Measurements from ENCODE around the gene PTPRO. TPM values are rescaled to one million over a fixed set of nuclear protein-coding genes. Genes with fewer than 3 reads are reported as not detected.

The PTPRO gene
- total RNA-seq, 4 donors from 2014 or later: 0.52 to 5.0 (median 1.0) TPM

DNA sequence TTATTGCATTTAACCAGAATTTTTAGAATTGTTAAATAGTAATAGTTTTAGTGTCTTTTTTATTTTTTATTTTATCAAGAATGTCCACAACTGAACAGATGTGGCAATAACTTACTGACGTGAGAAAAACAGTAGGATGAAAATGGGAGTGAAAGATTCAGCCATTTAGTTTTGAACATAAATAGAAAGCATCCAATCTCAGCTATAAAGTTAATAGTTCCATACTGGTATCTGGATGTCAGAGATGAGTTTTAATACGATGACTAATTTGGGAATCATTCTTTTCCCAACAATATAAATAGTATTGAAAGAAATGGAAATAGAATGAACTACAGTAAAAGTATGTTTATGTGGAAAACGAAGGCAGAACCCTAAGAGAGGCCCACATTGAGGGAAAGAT is 307.5 kb downstream of the PTPRO start:
- DNase-seq (ENCODE audit: extremely low spot score): no peak
- Histone ChIP-seq H3K9me3 (no peaks in the 10 kb centered on the region), H3K4me3 (no peak overlapping the region), H3K27ac (replicated peaks in 1 of 4) (peak overlapping the region; percentile 76 to 84 (median 80)), H3K27me3 (no peaks in the 10 kb centered on the region), H3K36me3 (peaks cover 0 to 10% (median 2%) of the 10 kb centered on the region in 4 donors), H3K4me1 (peaks cover 33 to 45% (median 39%) of the 10 kb centered on the region in 4 donors)
- TF ChIP-seq POLR2A (IDR thresholded peaks at IDR 0.05; ENCODE audit: low read depth): no peak
- TF ChIP-seq POLR2AphosphoS5 (IDR thresholded peaks at IDR 0.05): no peak
- no peak for TF ChIP-seq EP300 (IDR thresholded peaks at IDR 0.05)
- TF ChIP-seq, protein P1, sequence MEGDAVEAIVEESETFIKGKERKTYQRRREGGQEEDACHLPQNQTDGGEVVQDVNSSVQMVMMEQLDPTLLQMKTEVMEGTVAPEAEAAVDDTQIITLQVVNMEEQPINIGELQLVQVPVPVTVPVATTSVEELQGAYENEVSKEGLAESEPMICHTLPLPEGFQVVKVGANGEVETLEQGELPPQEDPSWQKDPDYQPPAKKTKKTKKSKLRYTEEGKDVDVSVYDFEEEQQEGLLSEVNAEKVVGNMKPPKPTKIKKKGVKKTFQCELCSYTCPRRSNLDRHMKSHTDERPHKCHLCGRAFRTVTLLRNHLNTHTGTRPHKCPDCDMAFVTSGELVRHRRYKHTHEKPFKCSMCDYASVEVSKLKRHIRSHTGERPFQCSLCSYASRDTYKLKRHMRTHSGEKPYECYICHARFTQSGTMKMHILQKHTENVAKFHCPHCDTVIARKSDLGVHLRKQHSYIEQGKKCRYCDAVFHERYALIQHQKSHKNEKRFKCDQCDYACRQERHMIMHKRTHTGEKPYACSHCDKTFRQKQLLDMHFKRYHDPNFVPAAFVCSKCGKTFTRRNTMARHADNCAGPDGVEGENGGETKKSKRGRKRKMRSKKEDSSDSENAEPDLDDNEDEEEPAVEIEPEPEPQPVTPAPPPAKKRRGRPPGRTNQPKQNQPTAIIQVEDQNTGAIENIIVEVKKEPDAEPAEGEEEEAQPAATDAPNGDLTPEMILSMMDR (IDR thresholded peaks at IDR 0.05): no peak
- intact Hi-C loops (cut with DNase I): no loop called here
- 49% methylated on average over 3 of the region's 3 CpGs for WGBS

DNA sequence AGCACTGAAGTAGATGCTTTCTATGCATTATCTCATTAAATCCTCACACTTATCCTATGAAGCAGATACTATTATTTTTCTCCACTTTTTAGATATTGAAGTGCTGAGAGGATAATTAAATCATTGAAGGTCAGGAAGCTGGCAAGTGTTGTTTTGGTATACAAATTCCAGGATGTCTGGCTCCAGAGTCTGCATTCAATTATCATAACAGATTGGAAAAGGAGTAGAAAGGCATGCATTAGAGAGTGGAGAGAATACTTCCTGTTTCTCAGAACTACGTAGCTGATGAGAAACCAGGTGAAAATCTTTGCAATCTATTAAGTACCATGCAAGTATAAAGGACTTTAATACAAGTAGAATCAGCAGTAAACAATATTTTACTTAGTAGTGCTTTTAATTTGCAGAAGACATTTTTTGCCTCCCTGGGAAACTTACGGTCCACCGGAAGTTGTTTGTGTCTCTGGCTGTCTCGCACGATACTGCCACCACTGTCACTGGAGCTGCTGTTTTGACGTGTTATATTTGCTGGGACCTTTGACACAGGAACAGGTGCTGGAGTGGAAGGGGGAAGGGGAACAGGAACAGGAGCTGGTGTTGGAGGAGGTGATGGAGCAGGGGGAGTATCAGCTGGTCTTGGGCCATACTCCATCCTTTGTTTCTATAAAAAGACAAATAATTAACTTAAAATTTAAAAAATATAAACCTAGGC is 308.9 kb downstream of the PTPRO start:
- WGBS: 81% methylated on average over 6 of the region's 6 CpGs

DNA sequence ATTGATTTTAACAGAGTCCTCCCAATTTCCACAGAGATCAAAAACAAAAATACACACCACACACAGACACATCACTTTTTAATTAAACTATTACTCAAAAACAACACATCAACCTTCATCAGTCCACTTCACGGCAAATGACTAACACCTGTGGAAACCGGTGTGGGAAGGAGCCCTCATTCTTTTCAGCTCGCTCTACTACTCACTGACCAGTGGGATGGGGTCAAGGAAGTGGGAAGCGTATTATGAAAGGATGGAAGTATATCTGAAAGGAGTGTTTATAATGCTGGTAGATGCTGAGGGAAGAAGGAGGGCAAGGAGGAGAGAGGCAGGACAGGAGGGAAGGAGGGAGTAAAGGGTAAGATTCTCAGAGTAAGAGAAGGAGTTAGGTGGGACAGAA is 310.4 kb downstream of the PTPRO start:
- peaks cover 0 to 10% (median 2%) of the 10 kb centered on the region in 4 donors for H3K36me3 ChIP-seq
- H3K9me3 ChIP-seq: no peaks in the 10 kb centered on the region
- 88% methylated on average over 4 of the region's 4 CpGs for WGBS
- intact Hi-C loops (cut with DNase I): no loop called here
- no peak for TF ChIP-seq EP300 (IDR thresholded peaks at IDR 0.05)
- TF ChIP-seq, protein P1 (IDR thresholded peaks at IDR 0.05): no peak
- TF ChIP-seq POLR2A (IDR thresholded peaks at IDR 0.05; ENCODE audit: low read depth): no peak
- no peak for TF ChIP-seq POLR2AphosphoS5 (IDR thresholded peaks at IDR 0.05)
- peaks cover 29 to 38% (median 35%) of the 10 kb centered on the region in 4 donors for H3K4me1 ChIP-seq
- no peak for DNase-seq (ENCODE audit: extremely low spot score)
- no peak overlapping the region for H3K4me3 ChIP-seq
- no peaks in the 10 kb centered on the region for H3K27me3 ChIP-seq
- no peak overlapping the region for H3K27ac ChIP-seq (replicated peaks in 1 of 4)

More for the DNA sequence above, 308.9 kb downstream of the PTPRO start:
- Histone ChIP-seq H3K27me3 (no peaks in the 10 kb centered on the region), H3K9me3 (no peaks in the 10 kb centered on the region), H3K27ac (replicated peaks in 1 of 4) (peak overlapping the region; percentile 76 to 84 (median 80)), H3K36me3 (peaks cover 0 to 10% (median 2%) of the 10 kb centered on the region in 4 donors), H3K4me3 (no peak overlapping the region), H3K4me1 (peaks cover 33 to 45% (median 39%) of the 10 kb centered on the region in 4 donors)
- intact Hi-C loops (cut with DNase I): no loop called here
- DNase-seq (ENCODE audit: extremely low spot score): no peak
- TF ChIP-seq EP300 (IDR thresholded peaks at IDR 0.05) (no peak), POLR2AphosphoS5 (IDR thresholded peaks at IDR 0.05) (no peak), POLR2A (IDR thresholded peaks at IDR 0.05; ENCODE audit: low read depth) (no peak)
- TF ChIP-seq, protein P1 (IDR thresholded peaks at IDR 0.05): no peak

DNA sequence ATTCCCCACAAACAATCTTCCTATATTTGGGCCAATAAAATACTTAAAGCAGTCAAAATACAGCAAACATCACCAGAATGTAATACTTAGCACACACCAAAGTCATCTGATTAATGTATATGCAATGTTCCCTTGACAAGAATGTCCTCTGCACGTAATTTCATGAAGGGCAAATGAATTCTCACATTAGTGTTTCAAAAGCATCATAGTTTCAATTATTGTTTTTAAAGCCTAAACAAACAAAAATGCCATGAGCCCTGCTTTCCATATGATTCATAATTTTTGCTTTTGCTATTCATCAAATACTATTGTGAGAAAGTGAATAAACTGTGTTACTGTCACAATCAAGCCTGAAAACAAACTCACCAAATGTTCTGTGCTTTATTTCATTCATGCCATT is 310.9 kb downstream of the PTPRO start:
- intact Hi-C loops (cut with DNase I): no loop called here
- Histone ChIP-seq H3K4me3 (no peak overlapping the region), H3K36me3 (peaks cover 0 to 10% (median 2%) of the 10 kb centered on the region in 4 donors), H3K4me1 (peaks cover 24 to 33% (median 31%) of the 10 kb centered on the region in 4 donors), H3K9me3 (no peaks in the 10 kb centered on the region), H3K27me3 (no peaks in the 10 kb centered on the region), H3K27ac (replicated peaks in 1 of 4) (no peak overlapping the region)
- 95% methylated on average over 1 of the region's 1 CpG for WGBS
- DNase-seq (ENCODE audit: extremely low spot score): no peak
- TF ChIP-seq POLR2AphosphoS5 (IDR thresholded peaks at IDR 0.05) (no peak), POLR2A (IDR thresholded peaks at IDR 0.05; ENCODE audit: low read depth) (no peak), EP300 (IDR thresholded peaks at IDR 0.05) (no peak)
- TF ChIP-seq, protein P1 (IDR thresholded peaks at IDR 0.05): no peak

Data from esophagus muscularis mucosa (tissue), 4 donors.